ENCODE results near the gene TPK1. TPM values are rescaled to one million over a fixed set of nuclear protein-coding genes. Genes with fewer than 3 reads are reported as not detected.
A peak's percentile ranks its signal among the peaks of the same experiment; 100 is the strongest.

TPK1 gene
- polyA plus RNA-seq, 2 of the 4 experiments (the other 2 are of a cell fraction), result 1.4 to 2.5 TPM

DNA sequence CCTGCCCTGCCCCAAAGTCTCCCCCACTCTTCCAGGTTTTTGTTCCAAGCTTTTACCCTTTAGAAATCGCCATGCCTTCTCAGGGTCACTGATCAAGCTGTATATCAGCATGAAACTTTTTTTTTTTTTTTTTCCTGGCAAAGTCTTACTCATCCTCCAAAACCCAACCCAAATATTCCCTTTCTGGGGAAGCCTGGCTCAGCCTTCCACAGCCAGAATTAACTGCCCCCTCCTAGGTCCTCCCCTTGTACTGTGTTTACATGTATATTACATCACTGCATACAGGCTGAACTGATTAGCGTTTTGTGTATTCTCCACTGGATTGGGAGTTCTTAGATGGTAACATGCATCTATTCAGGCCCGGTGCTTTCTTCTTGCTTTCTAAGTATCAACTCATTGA lies 427.7 kb downstream of the TPK1 start:
- H3K4me1 ChIP-seq, result no peaks in the 10 kb centered on the region
- FAIRE-seq, result no peak
- no peak; a peak in 1 of 6 replicates for ATAC-seq
- no peaks in the 10 kb centered on the region for H3K9me3 ChIP-seq
- DNase-seq (ENCODE audit: low read depth in 1 of 2, low spot score in 1 of 2), result no peak
- H3K4me3 ChIP-seq, result no peak overlapping the region
- no peak for TF ChIP-seq JUN (IDR thresholded peaks at IDR 0.05)
- TF ChIP-seq RAD21 (conservative IDR thresholded peaks at IDR 0.05 in 1 of 2, IDR thresholded peaks at IDR 0.05 in 1 of 2), result no peak
- TF ChIP-seq, protein P1, sequence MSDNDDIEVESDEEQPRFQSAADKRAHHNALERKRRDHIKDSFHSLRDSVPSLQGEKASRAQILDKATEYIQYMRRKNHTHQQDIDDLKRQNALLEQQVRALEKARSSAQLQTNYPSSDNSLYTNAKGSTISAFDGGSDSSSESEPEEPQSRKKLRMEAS (IDR thresholded peaks at IDR 0.05), result no peak
- WGBS (ENCODE audit: missing lambda C conversion rate), result 27% methylated on average over 3 of the region's 3 CpGs
- no peak overlapping the region for H3K27ac ChIP-seq
- no peak overlapping the region for H3K4me2 ChIP-seq
- CTCF ChIA-PET, result no interaction called here
- POLR2A ChIA-PET, result no interaction called here

DNA sequence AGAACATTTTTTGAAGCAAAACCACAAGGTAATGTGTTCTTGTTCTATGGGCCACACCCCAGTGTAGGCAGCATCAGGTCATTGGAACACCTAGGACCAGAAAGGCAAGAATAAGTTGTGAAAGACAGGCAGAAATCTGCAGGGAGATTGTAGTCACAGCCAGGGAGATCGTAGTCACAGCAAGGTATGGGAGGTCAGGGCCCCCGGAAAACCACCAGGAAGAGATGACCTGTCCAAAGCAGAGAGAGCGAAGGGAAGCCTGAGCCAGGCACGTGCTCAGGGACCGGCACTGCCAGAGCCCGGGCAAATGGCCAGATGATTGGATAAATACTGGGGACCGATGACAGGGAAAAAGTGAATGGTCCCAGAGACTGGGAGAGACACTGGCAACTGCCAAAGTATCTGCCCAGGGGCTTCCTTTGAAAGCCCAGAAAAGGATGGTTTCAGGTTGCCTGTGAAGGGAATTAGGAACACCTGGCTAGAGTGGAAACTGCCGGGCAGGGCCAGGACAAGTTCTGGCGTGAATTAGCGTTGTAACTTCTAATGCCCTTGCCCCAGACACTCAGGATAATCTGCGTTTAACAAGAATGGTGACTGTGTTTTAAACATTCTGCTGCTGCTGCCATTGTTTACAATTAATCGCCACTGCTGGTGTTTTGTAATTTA lies 428.5 kb downstream of the TPK1 start:
- Histone ChIP-seq H3K9me3 (no peaks in the 10 kb centered on the region), H3K4me3 (no peak overlapping the region), H3K4me2 (no peak overlapping the region), H3K4me1 (no peaks in the 10 kb centered on the region), H3K27ac (no peak overlapping the region)
- no peak for TF ChIP-seq RFX5 (IDR thresholded peaks at IDR 0.05)
- TF ChIP-seq, protein P2, sequence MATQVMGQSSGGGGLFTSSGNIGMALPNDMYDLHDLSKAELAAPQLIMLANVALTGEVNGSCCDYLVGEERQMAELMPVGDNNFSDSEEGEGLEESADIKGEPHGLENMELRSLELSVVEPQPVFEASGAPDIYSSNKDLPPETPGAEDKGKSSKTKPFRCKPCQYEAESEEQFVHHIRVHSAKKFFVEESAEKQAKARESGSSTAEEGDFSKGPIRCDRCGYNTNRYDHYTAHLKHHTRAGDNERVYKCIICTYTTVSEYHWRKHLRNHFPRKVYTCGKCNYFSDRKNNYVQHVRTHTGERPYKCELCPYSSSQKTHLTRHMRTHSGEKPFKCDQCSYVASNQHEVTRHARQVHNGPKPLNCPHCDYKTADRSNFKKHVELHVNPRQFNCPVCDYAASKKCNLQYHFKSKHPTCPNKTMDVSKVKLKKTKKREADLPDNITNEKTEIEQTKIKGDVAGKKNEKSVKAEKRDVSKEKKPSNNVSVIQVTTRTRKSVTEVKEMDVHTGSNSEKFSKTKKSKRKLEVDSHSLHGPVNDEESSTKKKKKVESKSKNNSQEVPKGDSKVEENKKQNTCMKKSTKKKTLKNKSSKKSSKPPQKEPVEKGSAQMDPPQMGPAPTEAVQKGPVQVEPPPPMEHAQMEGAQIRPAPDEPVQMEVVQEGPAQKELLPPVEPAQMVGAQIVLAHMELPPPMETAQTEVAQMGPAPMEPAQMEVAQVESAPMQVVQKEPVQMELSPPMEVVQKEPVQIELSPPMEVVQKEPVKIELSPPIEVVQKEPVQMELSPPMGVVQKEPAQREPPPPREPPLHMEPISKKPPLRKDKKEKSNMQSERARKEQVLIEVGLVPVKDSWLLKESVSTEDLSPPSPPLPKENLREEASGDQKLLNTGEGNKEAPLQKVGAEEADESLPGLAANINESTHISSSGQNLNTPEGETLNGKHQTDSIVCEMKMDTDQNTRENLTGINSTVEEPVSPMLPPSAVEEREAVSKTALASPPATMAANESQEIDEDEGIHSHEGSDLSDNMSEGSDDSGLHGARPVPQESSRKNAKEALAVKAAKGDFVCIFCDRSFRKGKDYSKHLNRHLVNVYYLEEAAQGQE (IDR thresholded peaks at IDR 0.05), result no peak
- FAIRE-seq (no peak), ATAC-seq (peak; percentile 14 to 31; a peak in 2 of 6 replicates), DNase-seq (ENCODE audit: low read depth in 1 of 2, low spot score in 1 of 2) (no peak)
- WGBS (ENCODE audit: missing lambda C conversion rate), result 22% methylated on average over 12 of the region's 12 CpGs
- ChIA-PET CTCF (no interaction called here), POLR2A (no interaction called here)

DNA sequence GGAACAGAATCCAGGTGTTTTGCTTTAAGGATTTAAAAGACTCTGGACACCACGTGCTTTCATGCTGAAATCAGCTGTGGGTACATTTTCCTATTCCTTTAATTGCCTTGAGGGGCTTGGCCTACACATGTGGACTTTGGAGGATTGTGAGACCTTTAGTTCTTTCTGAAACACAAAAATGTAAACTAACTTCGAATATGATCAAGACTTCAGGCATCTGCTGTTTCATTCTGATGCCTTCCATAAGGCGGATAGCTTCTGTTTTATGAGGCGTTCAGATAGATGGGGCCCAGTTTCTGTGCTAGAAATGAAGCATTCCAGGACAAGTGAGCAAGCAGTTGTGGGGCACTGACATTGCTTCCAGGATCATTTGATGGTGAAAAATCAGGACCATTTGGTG lies 430.9 kb downstream of the TPK1 start:
- no peaks in the 10 kb centered on the region for H3K9me3 ChIP-seq
- no peak for ATAC-seq
- DNase-seq (ENCODE audit: low read depth in 1 of 2, low spot score in 1 of 2), result no peak
- no peak overlapping the region for H3K4me2 ChIP-seq
- no peaks in the 10 kb centered on the region for H3K4me1 ChIP-seq
- CTCF ChIA-PET, result interaction anchor here (0.6 to 1.8 kb wide), 3 partner anchors 12 to 36 kb away, joined by 3 to 9 read pairs (median 3); no protein-coding TSS in a partner anchor
- no peak for FAIRE-seq
- TF ChIP-seq, protein P1 (IDR thresholded peaks at IDR 0.05), result no peak
- no peak for TF ChIP-seq EHMT2 (IDR thresholded peaks at IDR 0.05; ENCODE audit: low read depth)
- TF ChIP-seq CBX8 (IDR thresholded peaks at IDR 0.05), result no peak
- no peak for TF ChIP-seq KDM1A (IDR thresholded peaks at IDR 0.05; ENCODE audit: low read depth)
- TF ChIP-seq RNF2 (IDR thresholded peaks at IDR 0.05; ENCODE audit: borderline replicate concordance, low read depth), result no peak
- no peak for TF ChIP-seq HOXB5 (CRISPR knock-in tag; IDR thresholded peaks at IDR 0.05)
- TF ChIP-seq, protein P3, sequence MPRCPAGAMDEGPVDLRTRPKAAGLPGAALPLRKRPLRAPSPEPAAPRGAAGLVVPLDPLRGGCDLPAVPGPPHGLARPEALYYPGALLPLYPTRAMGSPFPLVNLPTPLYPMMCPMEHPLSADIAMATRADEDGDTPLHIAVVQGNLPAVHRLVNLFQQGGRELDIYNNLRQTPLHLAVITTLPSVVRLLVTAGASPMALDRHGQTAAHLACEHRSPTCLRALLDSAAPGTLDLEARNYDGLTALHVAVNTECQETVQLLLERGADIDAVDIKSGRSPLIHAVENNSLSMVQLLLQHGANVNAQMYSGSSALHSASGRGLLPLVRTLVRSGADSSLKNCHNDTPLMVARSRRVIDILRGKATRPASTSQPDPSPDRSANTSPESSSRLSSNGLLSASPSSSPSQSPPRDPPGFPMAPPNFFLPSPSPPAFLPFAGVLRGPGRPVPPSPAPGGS (IDR thresholded peaks at IDR 0.05), result no peak
- no peak for TF ChIP-seq POLR2A (IDR thresholded peaks at IDR 0.05; ENCODE audit: low read length)
- TF ChIP-seq FOSL2 (IDR thresholded peaks at IDR 0.05), result no peak
- TF ChIP-seq FOSL2 (CRISPR knock-in tag; IDR thresholded peaks at IDR 0.05), result no peak
- TF ChIP-seq POLR2AphosphoS2 (conservative IDR thresholded peaks at IDR 0.05; ENCODE audit: low read length), result no peak
- no peak for TF ChIP-seq CHD2 (IDR thresholded peaks at IDR 0.05; ENCODE audit: low read length, partially characterized antibody)
- TF ChIP-seq, protein P4, sequence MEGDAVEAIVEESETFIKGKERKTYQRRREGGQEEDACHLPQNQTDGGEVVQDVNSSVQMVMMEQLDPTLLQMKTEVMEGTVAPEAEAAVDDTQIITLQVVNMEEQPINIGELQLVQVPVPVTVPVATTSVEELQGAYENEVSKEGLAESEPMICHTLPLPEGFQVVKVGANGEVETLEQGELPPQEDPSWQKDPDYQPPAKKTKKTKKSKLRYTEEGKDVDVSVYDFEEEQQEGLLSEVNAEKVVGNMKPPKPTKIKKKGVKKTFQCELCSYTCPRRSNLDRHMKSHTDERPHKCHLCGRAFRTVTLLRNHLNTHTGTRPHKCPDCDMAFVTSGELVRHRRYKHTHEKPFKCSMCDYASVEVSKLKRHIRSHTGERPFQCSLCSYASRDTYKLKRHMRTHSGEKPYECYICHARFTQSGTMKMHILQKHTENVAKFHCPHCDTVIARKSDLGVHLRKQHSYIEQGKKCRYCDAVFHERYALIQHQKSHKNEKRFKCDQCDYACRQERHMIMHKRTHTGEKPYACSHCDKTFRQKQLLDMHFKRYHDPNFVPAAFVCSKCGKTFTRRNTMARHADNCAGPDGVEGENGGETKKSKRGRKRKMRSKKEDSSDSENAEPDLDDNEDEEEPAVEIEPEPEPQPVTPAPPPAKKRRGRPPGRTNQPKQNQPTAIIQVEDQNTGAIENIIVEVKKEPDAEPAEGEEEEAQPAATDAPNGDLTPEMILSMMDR (IDR thresholded peaks at IDR 0.05), result no peak
- no peak for TF ChIP-seq NPAS2 (CRISPR knock-in tag; IDR thresholded peaks at IDR 0.05; ENCODE audit: borderline replicate concordance)
- H3K4me3 ChIP-seq, result no peak overlapping the region
- WGBS (ENCODE audit: missing lambda C conversion rate), result 47% methylated on average over 4 of the region's 4 CpGs
- POLR2A ChIA-PET, result no interaction called here
- no peak overlapping the region for H3K27ac ChIP-seq
